Duodenal mucosa (tissue), 2 donors: ENCODE results near the gene ASB16.

Experiments used
- H3K27ac ChIP-seq: one replicate; pipeline ENCODE4 v1.7.0; 2013; ENCODE audit warnings: low read depth, low read length
- H3K27me3 ChIP-seq, 2 donors: one replicate each; pipeline ENCODE4 v1.7.0; 2013; ENCODE audit warnings: low read length in 2 of 2, control low read depth in 1 of 2; ENCODE audit not compliant: insufficient read depth in 2 of 2, control insufficient read depth in 1 of 2
- H3K36me3 ChIP-seq, 2 donors: one replicate each; pipeline ENCODE4 v1.7.0; 2013; ENCODE audit warnings: low read length in 2 of 2, control low read depth in 1 of 2; ENCODE audit not compliant: insufficient read depth in 2 of 2, control insufficient read depth in 1 of 2
- H3K4me1 ChIP-seq, 2 donors: one replicate each; pipeline ENCODE4 v1.7.0; 2013; ENCODE audit warnings: low read length in 2 of 2, control low read depth in 1 of 2; ENCODE audit not compliant: insufficient read depth in 2 of 2, control insufficient read depth in 1 of 2
- H3K4me3 ChIP-seq, 2 donors: one replicate each; pipeline ENCODE4 v1.7.0; 2013; ENCODE audit warnings: low read length in 2 of 2, low read depth in 1 of 2
- H3K9ac ChIP-seq, 2 donors: one replicate each; pipeline ENCODE4 v1.7.0; 2013; ENCODE audit warnings: low read length in 2 of 2, low read depth in 1 of 2
- H3K9me3 ChIP-seq, 2 donors: one replicate each; pipeline ENCODE4 v1.7.0; 2013; ENCODE audit warnings: low read length in 2 of 2, control low read depth in 1 of 2; ENCODE audit not compliant: control insufficient read depth in 1 of 2

ASB16 gene

DNA sequence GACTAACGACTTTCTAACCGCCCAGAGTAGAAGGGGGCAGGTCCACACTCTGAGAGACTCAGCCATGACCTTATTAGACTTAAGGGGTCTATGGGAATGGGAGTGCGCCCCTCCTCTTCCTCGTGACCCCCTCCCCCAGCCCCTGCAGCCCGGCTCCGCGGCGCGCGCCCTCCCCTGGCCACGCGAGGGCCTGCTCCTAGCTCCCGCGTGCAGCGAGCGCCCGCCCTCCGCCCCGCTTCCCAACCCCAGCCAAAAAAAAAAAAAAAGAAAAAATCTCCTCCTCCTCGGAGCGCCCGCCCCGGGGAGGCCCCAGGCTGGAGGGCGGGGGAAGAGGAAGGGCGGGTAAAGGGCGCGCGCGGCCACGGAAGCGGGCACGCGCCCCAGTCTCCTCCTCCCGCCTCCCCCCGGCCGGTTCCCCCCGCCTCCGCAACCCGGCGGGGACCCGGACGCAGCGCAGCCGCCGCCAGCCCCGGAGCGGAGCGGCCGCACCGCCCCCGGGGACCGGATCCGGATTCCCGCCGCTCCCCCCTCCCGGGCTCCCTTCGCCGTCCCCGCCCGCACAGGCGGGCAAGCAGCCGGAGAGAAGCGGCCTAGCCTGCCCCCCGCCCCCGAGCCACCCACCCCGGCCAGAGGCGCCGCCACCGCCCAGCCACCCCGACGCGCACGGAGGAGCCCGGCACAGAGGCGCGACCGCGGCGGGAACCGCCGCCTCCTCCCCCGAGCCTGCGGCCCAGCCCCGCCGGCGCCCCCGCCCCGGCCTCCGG is 48.0 kb downstream of the ASB16 start:
- H3K27me3 ChIP-seq: no peaks in the 10 kb centered on the region
- H3K9me3 ChIP-seq: no peaks in the 10 kb centered on the region
- peaks cover 38 to 43% of the 10 kb centered on the region in 2 donors for H3K4me1 ChIP-seq
- peak overlapping the region; percentile 66 to 74 for H3K4me3 ChIP-seq
- peak overlapping the region; percentile 57 to 77 for H3K9ac ChIP-seq
- H3K36me3 ChIP-seq: peaks cover 30 to 34% of the 10 kb centered on the region in 2 donors
- H3K27ac ChIP-seq: peak overlapping the region; percentile 93

DNA sequence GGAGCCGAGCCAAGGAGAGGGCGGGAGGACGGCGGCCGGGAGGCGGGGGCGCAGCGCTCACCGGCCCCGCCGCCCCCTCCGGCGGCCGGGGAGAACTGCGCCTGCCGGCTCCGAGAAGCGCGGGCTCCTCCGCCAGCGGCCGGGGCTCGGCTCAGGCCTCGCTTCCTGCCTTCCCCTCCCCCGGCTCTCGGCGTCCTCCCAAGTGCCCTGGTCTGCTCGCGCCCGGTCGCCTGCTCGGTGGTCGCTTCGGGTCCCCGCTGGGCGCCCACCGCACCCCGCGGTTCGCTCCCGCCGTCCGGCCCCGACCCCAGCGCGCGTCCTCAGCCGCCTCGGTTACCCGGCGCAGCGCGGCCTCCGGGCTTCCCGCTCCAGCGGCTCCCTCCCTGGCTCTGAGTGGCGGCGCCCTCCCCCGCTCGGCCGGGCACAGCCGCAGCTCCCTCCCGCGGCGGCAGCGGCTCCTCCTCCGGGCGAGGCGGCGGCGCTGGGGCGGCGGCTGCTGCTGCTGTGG is 48.7 kb downstream of the ASB16 start:
- Histone ChIP-seq H3K4me1 (peaks cover 44 to 48% of the 10 kb centered on the region in 2 donors), H3K27ac (peak overlapping the region; percentile 93), H3K9ac (peak overlapping the region; percentile 34 to 74)

DNA sequence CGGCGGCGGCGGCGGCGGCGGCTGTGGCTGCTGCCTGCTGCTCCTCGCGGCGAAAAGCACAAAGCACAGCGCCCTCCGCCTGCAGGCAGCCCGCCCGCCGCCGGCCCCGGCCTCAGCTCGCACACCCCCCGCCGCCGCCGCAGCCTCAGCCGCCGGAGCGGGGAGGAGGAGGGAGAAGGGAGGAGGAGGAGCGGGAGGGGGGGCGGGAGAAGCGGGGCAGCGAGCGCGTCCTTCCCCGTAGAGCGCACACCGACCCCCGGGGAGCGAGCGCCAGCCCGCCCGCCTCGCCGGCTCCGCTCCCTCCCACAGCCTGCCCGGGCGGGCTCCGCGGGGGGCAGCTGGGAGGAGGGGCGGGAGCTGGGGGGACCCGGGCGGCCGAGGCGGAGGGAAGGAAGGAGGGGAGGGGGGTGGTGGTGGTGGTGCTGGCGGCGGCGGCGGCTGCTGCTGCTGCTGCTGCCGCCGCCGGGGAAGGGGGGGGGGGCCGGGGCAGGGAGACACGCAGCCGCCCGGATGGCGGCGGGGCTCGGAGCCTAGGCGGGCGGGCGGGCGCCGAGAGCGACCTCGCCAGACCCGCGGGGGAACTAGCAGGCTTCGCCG is 49.2 kb downstream of the ASB16 start, which contains the start of gene UBTF:
Gene UBTF (minus strand): TSS at position 60 of the 597 bp plus-strand sequence. CDS start 1,446 bp downstream, outside the sequence.
- peaks cover 44 to 48% of the 10 kb centered on the region in 2 donors for H3K4me1 ChIP-seq
- H3K27me3 ChIP-seq: no peaks in the 10 kb centered on the region
- peaks cover 22 to 23% of the 10 kb centered on the region in 2 donors for H3K36me3 ChIP-seq
- H3K27ac ChIP-seq: peak within 1 kb of the TSS; percentile 93
- H3K9me3 ChIP-seq: no peaks in the 10 kb centered on the region
- H3K9ac ChIP-seq: peak within 1 kb of the TSS; percentile 82 to 85
- H3K4me3 ChIP-seq: peak within 1 kb of the TSS; percentile 69 to 83

More for the DNA sequence above, 48.7 kb downstream of the ASB16 start:
- Histone ChIP-seq H3K36me3 (peaks cover 27 to 29% of the 10 kb centered on the region in 2 donors), H3K9me3 (no peaks in the 10 kb centered on the region), H3K4me3 (peak overlapping the region; percentile 47 to 73), H3K27me3 (no peaks in the 10 kb centered on the region)

DNA sequence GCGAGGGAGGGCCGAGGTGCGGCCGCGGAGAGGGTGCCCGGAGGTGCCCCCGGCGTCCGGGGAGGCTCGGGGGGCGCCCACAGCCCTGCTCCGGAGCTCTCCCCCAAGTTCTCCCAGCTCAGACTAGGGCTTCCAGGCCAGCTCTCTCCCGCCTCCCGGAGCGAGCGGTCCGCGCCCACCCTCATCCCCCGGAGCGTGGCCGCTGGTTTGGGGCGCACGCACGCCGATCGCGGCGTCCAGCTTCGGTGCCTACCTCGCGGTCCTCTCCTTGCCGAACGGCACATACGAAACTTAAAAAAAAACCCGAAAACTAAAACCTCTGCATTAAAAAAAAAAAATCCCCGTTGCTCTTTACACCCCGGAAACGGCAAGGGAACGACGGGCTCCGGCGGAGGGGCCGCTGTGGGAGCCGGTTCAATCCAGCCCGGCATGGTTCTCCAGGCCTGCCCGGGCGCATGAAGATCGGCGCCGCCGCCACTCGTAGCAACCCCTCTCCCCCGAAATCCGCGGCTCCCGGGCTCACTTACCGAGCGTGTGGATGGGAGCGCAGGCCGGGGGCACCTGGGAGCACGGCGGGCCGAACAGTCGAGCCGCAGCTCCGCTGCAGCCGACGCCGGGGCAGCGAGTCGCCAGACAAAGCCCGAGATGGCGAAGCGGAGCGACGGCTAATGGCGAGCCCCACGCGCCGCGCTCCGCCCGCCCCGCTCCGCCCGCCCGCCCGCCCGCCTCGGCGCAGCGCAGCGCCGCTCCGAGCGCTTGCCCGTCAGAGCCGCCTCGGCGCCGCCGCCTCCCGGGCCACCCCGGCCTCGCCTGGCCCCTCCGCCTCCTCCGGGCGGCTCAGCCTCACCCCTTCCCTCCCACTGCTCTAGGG is 49.9 kb downstream of the ASB16 start:
- no peaks in the 10 kb centered on the region for H3K9me3 ChIP-seq
- H3K27me3 ChIP-seq: no peaks in the 10 kb centered on the region
- peak overlapping the region; percentile 83 to 86 for H3K4me3 ChIP-seq
- peak overlapping the region; percentile 82 to 94 for H3K9ac ChIP-seq
- peaks cover 15 to 16% of the 10 kb centered on the region in 2 donors for H3K36me3 ChIP-seq
- peak overlapping the region; percentile 93 for H3K27ac ChIP-seq
- peaks cover 44 to 48% of the 10 kb centered on the region in 2 donors for H3K4me1 ChIP-seq

DNA sequence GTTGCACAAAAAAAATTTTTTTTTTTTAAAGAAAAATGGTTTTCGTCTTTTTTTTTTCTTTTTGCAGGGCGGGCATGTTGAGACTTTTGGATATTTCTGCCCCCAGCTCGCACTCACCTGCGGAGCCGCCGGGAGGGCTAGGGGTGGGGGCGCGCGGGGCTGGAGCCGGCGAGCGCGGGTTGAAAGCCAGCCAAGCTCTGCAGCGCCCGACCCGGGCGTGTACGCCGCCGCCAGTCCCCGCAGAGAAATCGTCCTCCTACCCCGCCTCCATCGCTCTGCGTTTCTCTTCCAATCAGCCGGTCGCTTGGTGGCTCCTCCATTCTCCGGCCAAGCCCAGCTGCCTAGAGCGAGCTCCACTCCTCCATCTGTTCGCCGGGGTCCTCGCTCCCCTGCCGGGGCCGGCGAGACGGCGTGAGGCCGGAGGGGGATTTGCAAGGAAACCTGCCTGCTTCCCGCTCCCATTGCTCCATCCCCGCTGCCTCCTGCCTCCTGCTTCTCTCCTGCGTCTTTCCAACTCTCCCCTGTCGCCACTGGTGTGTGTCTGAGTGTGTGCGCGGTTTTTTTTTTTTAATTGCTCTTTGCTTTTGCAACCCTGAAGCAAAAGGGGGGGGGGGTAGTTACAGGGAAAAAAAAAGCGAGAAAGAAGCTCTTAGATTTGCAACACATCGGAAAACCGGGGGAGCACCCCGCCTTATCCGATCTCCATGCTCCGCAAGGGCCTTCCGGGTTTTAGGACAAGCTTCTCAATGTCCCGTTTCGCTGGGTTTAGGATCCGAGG is 50.8 kb downstream of the ASB16 start:
- peak overlapping the region; percentile 83 to 86 for H3K4me3 ChIP-seq
- H3K36me3 ChIP-seq: peaks cover 6 to 8% of the 10 kb centered on the region in 2 donors
- H3K9me3 ChIP-seq: no peaks in the 10 kb centered on the region
- H3K27ac ChIP-seq: peak overlapping the region; percentile 85
- H3K9ac ChIP-seq: peak overlapping the region; percentile 61 to 94
- peaks cover 39 to 40% of the 10 kb centered on the region in 2 donors for H3K4me1 ChIP-seq
- H3K27me3 ChIP-seq: no peaks in the 10 kb centered on the region

DNA sequence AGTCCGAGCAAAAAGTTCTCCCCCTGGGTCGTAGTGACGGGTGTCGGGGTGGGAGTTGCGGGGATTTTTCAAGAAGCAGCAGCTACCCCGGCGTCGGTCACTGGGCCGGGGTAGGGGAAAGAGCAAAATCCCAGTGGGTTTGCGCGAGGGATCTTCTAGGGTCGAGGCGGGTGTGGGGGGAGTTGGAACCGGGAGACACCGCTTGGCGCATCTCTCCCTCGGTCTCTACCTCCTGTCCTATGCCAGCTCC is 51.3 kb downstream of the ASB16 start:
- peak overlapping the region; percentile 82 for H3K27ac ChIP-seq
- peaks cover 35% of the 10 kb centered on the region in 2 donors for H3K4me1 ChIP-seq

DNA sequence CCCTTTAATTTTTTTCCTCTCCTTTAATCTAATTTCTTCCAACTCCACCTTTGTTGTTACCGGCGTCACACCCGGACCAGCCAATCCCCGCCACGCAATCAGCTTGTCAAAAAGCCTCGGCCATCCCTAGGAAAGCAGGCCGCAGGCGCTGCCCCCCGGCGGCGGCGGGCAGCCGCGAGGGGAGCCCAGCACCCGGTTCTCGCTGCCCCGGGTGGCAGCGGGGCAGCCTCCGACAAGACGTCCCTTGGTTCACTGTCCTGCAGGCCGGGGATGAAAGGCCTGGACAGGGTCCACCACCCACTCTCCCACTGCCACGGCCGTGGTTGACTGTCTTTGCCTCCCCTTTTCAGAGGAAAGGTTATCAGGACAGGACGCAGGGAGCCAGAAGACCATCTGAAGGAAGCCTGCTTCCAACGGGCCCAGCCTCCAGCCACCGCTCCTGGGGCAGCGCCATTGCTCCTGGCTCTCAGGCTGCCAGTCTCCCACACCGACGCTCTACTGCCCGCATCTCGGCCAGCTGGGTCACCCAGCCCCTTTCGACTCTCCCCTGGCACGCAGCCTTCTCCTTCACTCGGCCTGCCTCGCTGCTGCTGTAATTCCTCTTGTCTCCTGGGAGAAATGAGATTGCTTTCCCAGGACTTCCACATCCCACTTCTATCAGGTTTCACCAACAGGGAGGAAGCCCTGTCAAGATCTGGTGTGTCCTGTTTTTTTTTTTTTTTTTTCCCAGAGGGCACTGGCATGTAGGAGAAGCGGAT is 51.8 kb downstream of the ASB16 start:
- Histone ChIP-seq H3K4me1 (peaks cover 30 to 31% of the 10 kb centered on the region in 2 donors), H3K4me3 (peak overlapping the region; percentile 83 to 86), H3K9ac (peak overlapping the region; percentile 61 to 94)

More for the DNA sequence above, 51.3 kb downstream of the ASB16 start:
- H3K36me3 ChIP-seq: peaks cover 1 to 3% of the 10 kb centered on the region in 2 donors
- no peaks in the 10 kb centered on the region for H3K27me3 ChIP-seq
- H3K4me3 ChIP-seq: peak overlapping the region; percentile 83 to 86
- peak overlapping the region; percentile 61 to 94 for H3K9ac ChIP-seq
- no peaks in the 10 kb centered on the region for H3K9me3 ChIP-seq

DNA sequence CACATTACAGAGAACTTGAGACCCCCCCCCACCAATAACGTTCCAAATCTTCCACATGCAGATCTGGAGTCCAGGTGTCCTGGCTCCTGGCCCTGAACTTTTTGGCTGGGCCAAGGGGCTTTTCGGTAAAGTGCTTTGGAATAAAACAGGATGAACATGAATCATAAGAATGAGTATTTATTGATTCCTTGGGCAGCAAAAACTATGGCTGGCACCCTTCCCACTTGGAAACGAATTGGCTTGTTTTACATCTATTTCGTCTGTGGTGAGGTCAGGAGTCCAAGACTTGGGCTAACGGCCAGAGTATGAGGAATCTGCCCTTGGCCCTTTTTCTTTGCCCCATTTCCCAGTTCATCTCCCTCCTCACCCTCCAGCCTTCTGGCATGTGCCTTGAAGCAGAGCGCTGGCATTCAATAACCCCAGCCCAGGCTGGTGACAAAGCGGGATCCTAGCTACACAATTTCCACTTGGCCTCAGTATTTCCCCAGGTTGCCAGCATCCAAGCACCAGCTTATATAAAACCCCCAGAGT is 53.1 kb downstream of the ASB16 start:
- Histone ChIP-seq H3K4me3 (no peak overlapping the region), H3K9ac (no peak overlapping the region), H3K36me3 (no peaks in the 10 kb centered on the region), H3K4me1 (peaks cover 20 to 21% of the 10 kb centered on the region in 2 donors), H3K27ac (no peak overlapping the region), H3K27me3 (no peaks in the 10 kb centered on the region), H3K9me3 (no peaks in the 10 kb centered on the region)

More for the DNA sequence above, 51.8 kb downstream of the ASB16 start:
- peak overlapping the region; percentile 82 for H3K27ac ChIP-seq
- H3K9me3 ChIP-seq: no peaks in the 10 kb centered on the region
- H3K36me3 ChIP-seq: no peaks in the 10 kb centered on the region
- no peaks in the 10 kb centered on the region for H3K27me3 ChIP-seq
